ENCODE data around the gene GRIK2. TPM values are rescaled to one million over a fixed set of nuclear protein-coding genes. Genes with fewer than 3 reads are reported as not detected.

Gene GRIK2
- total RNA-seq, 1 experiment from 2014 or later, result 6.6 TPM

DNA sequence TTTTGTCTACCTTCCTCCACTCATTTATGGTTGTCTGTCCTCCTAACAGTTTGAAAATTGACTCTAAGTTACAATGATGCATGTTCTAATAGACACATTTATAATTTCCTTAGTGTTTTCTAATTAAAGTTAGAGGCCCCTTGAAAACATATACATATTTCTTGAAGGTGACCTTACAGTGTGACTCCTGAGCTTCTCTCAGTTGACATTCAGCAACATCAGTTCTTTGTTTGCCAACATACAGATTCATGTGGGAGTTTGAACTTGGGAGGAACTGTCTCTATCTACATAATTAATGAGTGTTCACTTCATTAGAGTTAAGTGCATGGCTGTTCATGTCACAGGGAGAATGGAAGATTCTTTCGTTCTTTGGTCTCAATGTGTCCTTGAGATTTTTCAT lies 658.2 kb downstream of the GRIK2 start:
- POLR2A ChIA-PET, result interaction anchor here (0.6 kb wide), 1 partner anchor 27 kb away, joined by 8 read pairs; no protein-coding TSS in a partner anchor
- intact Hi-C loops (cut with micrococcal nuclease; ENCODE audit: unreplicated experiment), result no loop called here
- no peaks in the 10 kb centered on the region for H3K4me1 ChIP-seq (ENCODE audit: control insufficient read depth, insufficient read depth, low read length)
- no peak overlapping the region for H3K4me3 ChIP-seq (ENCODE audit: low read depth in 2 of 2, low read length in 2 of 2)
- CTCF ChIA-PET, result no interaction called here
- TF ChIP-seq REST (IDR thresholded peaks at IDR 0.05; ENCODE audit: insufficient read depth in 1 of 2, low read depth in 2 of 2, low read length in 1 of 2) (no peak), POLR2AphosphoS5 (IDR thresholded peaks at IDR 0.05; ENCODE audit: low read depth, low read length) (no peak), SIN3A (IDR thresholded peaks at IDR 0.05; ENCODE audit: borderline replicate concordance, insufficient read depth, low read depth, low read length) (no peak), TCF7L2 (IDR thresholded peaks at IDR 0.05; ENCODE audit: low read depth, low read length) (no peak)
- TF ChIP-seq, protein P1, sequence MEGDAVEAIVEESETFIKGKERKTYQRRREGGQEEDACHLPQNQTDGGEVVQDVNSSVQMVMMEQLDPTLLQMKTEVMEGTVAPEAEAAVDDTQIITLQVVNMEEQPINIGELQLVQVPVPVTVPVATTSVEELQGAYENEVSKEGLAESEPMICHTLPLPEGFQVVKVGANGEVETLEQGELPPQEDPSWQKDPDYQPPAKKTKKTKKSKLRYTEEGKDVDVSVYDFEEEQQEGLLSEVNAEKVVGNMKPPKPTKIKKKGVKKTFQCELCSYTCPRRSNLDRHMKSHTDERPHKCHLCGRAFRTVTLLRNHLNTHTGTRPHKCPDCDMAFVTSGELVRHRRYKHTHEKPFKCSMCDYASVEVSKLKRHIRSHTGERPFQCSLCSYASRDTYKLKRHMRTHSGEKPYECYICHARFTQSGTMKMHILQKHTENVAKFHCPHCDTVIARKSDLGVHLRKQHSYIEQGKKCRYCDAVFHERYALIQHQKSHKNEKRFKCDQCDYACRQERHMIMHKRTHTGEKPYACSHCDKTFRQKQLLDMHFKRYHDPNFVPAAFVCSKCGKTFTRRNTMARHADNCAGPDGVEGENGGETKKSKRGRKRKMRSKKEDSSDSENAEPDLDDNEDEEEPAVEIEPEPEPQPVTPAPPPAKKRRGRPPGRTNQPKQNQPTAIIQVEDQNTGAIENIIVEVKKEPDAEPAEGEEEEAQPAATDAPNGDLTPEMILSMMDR (IDR thresholded peaks at IDR 0.05), result no peak
- no peak for ATAC-seq
- no peak for DNase-seq (ENCODE audit: low read depth, low spot score)
- in situ Hi-C loops (cut with HindIII; ENCODE audit: low pct_unique_long_range_greater_than_20kb, low sequenced_read_pairs), result no loop called here
- BruUV-seq (replicated peaks), result no TSS peak
- no peaks in the 10 kb centered on the region for H3K27me3 ChIP-seq (ENCODE audit: control insufficient read depth, insufficient read depth, low read length)
- no peaks in the 10 kb centered on the region for H3K9me3 ChIP-seq (ENCODE audit: control insufficient read depth, insufficient read depth, low read depth, low read length)
- H3K27ac ChIP-seq (ENCODE audit: low read length), result no peak overlapping the region
- H3K36me3 ChIP-seq (ENCODE audit: control insufficient read depth, insufficient read depth, low read length), result no peaks in the 10 kb centered on the region

DNA sequence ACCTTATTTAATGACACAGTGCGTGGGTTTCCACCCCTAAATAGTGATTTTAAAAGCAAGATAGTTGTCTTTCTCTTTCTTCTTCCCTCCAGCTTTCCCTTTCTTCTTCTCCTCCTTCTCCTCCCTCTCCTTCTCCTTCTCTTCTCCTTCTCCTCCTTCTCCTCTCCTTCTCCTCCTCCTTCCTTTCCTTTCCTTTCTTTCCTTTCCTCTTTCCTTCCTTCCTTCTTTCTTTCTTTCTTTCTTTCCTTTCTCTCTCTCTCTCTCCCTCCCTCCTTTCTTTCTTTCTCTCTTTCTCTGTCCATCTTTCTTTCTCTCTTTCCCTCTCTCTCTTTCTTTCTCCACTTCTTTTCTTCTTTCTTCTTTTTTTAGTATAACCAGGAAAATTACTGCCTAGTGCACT lies 670.6 kb downstream of the GRIK2 start:
- H3K4me1 ChIP-seq (ENCODE audit: control insufficient read depth, insufficient read depth, low read length), result no peaks in the 10 kb centered on the region
- H3K27me3 ChIP-seq (ENCODE audit: control insufficient read depth, insufficient read depth, low read length), result no peaks in the 10 kb centered on the region
- ChIA-PET CTCF (no interaction called here), POLR2A (no interaction called here)
- intact Hi-C loops (cut with micrococcal nuclease; ENCODE audit: unreplicated experiment) (no loop called here), in situ Hi-C loops (cut with HindIII; ENCODE audit: low pct_unique_long_range_greater_than_20kb, low sequenced_read_pairs) (no loop called here)
- TF ChIP-seq, protein P1 (IDR thresholded peaks at IDR 0.05), result no peak
- no peak for TF ChIP-seq SIN3A (IDR thresholded peaks at IDR 0.05; ENCODE audit: borderline replicate concordance, insufficient read depth, low read depth, low read length)
- TF ChIP-seq TCF7L2 (IDR thresholded peaks at IDR 0.05; ENCODE audit: low read depth, low read length), result no peak
- no peak for TF ChIP-seq POLR2AphosphoS5 (IDR thresholded peaks at IDR 0.05; ENCODE audit: low read depth, low read length)
- TF ChIP-seq REST (IDR thresholded peaks at IDR 0.05; ENCODE audit: insufficient read depth in 1 of 2, low read depth in 2 of 2, low read length in 1 of 2), result no peak
- no peaks in the 10 kb centered on the region for H3K36me3 ChIP-seq (ENCODE audit: control insufficient read depth, insufficient read depth, low read length)
- DNase-seq (ENCODE audit: low read depth, low spot score) (no peak), ATAC-seq (no peak)
- no TSS peak for BruUV-seq (replicated peaks)
- H3K9me3 ChIP-seq (ENCODE audit: control insufficient read depth, insufficient read depth, low read depth, low read length), result no peaks in the 10 kb centered on the region
- H3K4me3 ChIP-seq (ENCODE audit: low read depth in 2 of 2, low read length in 2 of 2), result no peak overlapping the region
- no peak overlapping the region for H3K27ac ChIP-seq (ENCODE audit: low read length)
